ENCODE data around the gene AGAP2. TPM values are rescaled to one million over a fixed set of nuclear protein-coding genes. Genes with fewer than 3 reads are reported as not detected.

Gene AGAP2
- total and polyA plus RNA-seq, 2 of the 13 experiments (the other 11 are each of a cell fraction or from before 2014, with no cell fraction given), result 0.38 to 0.45 TPM

DNA sequence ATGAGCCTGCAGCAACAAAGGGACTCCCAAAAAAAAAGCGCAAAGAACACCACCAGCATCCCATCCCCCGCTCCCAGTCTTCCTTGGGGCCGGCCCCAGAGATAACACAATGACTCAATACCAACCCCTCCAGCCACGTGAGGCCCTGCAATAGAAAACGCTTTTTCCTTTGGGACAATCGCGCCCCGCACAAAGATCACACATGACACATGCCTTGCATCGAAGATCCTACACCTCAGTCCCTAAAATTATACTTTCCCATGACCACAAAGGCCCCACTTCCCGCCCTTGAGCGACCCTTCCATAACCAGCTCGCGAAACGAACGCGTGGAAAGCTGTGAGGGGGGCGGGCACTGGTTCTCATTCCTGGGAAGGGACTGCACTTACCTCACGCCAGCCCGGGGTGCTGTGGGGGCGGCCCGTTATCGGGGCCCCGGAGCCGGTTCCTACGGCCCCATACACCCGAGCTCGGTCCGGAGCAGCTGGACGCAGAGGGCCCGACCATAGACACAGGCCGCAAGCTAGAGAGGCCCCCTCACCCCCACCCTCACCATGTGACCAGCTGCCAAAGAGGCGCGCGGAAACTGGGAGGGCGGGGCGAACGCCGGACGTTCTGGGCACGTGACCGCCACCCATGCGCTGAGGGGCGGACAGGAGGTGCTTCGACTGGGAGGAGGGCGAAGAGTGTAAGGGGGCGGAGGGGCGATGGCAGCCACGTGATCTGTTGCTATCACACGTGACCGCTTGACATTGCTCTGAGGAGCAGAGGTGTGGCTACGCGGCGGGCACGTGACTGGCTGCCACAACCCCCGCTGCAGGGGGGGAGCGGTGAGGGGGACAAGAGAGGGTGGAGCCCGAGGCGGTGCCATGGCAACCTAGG is 13.5 kb upstream of the AGAP2 start, which contains the start of gene CDK4 (continued):
- TF ChIP-seq, protein P1, sequence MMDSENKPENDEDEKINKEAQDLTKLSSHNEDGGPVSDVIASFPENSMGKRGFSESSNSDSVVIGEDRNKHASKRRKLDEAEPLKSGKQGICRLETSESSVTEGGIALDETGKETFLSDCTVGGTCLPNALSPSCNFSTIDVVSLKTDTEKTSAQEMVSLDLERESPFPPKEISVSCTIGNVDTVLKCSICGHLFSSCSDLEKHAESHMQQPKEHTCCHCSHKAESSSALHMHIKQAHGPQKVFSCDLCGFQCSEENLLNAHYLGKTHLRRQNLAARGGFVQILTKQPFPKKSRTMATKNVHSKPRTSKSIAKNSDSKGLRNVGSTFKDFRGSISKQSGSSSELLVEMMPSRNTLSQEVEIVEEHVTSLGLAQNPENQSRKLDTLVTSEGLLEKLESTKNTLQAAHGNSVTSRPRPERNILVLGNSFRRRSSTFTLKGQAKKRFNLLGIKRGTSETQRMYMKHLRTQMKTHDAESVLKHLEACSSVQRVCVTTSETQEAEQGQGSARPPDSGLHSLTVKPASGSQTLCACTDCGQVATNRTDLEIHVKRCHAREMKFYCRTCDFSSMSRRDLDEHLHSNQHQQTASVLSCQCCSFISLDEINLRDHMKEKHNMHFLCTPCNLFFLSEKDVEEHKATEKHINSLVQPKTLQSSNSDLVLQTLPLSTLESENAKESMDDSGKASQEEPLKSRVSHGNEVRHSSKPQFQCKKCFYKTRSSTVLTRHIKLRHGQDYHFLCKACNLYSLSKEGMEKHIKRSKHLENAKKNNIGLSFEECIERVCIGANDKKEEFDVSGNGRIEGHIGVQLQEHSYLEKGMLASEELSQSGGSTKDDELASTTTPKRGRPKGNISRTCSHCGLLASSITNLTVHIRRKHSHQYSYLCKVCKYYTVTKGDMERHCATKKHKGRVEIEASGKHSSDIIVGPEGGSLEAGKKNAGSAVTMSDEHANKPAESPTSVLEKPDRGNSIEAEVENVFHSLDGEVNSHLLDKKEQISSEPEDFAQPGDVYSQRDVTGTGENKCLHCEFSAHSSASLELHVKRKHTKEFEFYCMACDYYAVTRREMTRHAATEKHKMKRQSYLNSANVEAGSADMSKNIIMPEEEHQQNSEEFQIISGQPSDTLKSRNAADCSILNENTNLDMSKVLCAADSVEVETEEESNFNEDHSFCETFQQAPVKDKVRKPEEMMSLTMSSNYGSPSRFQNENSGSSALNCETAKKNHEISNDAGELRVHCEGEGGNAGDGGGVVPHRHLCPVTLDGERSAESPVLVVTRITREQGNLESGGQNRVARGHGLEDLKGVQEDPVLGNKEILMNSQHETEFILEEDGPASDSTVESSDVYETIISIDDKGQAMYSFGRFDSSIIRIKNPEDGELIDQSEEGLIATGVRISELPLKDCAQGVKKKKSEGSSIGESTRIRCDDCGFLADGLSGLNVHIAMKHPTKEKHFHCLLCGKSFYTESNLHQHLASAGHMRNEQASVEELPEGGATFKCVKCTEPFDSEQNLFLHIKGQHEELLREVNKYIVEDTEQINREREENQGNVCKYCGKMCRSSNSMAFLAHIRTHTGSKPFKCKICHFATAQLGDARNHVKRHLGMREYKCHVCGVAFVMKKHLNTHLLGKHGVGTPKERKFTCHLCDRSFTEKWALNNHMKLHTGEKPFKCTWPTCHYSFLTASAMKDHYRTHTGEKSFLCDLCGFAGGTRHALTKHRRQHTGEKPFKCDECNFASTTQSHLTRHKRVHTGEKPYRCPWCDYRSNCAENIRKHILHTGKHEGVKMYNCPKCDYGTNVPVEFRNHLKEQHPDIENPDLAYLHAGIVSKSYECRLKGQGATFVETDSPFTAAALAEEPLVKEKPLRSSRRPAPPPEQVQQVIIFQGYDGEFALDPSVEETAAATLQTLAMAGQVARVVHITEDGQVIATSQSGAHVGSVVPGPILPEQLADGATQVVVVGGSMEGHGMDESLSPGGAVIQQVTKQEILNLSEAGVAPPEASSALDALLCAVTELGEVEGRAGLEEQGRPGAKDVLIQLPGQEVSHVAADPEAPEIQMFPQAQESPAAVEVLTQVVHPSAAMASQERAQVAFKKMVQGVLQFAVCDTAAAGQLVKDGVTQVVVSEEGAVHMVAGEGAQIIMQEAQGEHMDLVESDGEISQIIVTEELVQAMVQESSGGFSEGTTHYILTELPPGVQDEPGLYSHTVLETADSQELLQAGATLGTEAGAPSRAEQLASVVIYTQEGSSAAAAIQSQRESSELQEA (CRISPR knock-in tag; IDR thresholded peaks at IDR 0.05; ENCODE audit: not compliant biosample characterization), result peak; percentile 86
- TF ChIP-seq ZNF496 (CRISPR knock-in tag; IDR thresholded peaks at IDR 0.05; ENCODE audit: insufficient replicate concordance) (no peak), PHF20 (CRISPR knock-in tag; IDR thresholded peaks at IDR 0.05) (peak; percentile 90), ZNF431 (CRISPR knock-in tag; IDR thresholded peaks at IDR 0.05; ENCODE audit: borderline replicate concordance, low read depth) (peak; percentile 30; the same call in 1 of the 2 replicates), ZNF557 (CRISPR knock-in tag; IDR thresholded peaks at IDR 0.05) (no peak)
- TF ChIP-seq, protein P2, sequence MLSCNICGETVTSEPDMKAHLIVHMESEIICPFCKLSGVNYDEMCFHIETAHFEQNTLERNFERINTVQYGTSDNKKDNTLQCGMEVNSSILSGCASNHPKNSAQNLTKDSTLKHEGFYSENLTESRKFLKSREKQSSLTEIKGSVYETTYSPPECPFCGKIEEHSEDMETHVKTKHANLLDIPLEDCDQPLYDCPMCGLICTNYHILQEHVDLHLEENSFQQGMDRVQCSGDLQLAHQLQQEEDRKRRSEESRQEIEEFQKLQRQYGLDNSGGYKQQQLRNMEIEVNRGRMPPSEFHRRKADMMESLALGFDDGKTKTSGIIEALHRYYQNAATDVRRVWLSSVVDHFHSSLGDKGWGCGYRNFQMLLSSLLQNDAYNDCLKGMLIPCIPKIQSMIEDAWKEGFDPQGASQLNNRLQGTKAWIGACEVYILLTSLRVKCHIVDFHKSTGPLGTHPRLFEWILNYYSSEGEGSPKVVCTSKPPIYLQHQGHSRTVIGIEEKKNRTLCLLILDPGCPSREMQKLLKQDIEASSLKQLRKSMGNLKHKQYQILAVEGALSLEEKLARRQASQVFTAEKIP (CRISPR knock-in tag; IDR thresholded peaks at IDR 0.05; ENCODE audit: borderline replicate concordance), result no peak
- TF ChIP-seq, protein P3, sequence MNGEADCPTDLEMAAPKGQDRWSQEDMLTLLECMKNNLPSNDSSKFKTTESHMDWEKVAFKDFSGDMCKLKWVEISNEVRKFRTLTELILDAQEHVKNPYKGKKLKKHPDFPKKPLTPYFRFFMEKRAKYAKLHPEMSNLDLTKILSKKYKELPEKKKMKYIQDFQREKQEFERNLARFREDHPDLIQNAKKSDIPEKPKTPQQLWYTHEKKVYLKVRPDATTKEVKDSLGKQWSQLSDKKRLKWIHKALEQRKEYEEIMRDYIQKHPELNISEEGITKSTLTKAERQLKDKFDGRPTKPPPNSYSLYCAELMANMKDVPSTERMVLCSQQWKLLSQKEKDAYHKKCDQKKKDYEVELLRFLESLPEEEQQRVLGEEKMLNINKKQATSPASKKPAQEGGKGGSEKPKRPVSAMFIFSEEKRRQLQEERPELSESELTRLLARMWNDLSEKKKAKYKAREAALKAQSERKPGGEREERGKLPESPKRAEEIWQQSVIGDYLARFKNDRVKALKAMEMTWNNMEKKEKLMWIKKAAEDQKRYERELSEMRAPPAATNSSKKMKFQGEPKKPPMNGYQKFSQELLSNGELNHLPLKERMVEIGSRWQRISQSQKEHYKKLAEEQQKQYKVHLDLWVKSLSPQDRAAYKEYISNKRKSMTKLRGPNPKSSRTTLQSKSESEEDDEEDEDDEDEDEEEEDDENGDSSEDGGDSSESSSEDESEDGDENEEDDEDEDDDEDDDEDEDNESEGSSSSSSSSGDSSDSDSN (CRISPR knock-in tag; IDR thresholded peaks at IDR 0.05), result peak; percentile 82
- TF ChIP-seq, protein P4, sequence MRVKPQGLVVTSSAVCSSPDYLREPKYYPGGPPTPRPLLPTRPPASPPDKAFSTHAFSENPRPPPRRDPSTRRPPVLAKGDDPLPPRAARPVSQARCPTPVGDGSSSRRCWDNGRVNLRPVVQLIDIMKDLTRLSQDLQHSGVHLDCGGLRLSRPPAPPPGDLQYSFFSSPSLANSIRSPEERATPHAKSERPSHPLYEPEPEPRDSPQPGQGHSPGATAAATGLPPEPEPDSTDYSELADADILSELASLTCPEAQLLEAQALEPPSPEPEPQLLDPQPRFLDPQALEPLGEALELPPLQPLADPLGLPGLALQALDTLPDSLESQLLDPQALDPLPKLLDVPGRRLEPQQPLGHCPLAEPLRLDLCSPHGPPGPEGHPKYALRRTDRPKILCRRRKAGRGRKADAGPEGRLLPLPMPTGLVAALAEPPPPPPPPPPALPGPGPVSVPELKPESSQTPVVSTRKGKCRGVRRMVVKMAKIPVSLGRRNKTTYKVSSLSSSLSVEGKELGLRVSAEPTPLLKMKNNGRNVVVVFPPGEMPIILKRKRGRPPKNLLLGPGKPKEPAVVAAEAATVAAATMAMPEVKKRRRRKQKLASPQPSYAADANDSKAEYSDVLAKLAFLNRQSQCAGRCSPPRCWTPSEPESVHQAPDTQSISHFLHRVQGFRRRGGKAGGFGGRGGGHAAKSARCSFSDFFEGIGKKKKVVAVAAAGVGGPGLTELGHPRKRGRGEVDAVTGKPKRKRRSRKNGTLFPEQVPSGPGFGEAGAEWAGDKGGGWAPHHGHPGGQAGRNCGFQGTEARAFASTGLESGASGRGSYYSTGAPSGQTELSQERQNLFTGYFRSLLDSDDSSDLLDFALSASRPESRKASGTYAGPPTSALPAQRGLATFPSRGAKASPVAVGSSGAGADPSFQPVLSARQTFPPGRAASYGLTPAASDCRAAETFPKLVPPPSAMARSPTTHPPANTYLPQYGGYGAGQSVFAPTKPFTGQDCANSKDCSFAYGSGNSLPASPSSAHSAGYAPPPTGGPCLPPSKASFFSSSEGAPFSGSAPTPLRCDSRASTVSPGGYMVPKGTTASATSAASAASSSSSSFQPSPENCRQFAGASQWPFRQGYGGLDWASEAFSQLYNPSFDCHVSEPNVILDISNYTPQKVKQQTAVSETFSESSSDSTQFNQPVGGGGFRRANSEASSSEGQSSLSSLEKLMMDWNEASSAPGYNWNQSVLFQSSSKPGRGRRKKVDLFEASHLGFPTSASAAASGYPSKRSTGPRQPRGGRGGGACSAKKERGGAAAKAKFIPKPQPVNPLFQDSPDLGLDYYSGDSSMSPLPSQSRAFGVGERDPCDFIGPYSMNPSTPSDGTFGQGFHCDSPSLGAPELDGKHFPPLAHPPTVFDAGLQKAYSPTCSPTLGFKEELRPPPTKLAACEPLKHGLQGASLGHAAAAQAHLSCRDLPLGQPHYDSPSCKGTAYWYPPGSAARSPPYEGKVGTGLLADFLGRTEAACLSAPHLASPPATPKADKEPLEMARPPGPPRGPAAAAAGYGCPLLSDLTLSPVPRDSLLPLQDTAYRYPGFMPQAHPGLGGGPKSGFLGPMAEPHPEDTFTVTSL (CRISPR knock-in tag; IDR thresholded peaks at IDR 0.05; ENCODE audit: borderline replicate concordance), result peak; percentile 74
